DOHH2 (cell line): Measurements from ENCODE around the gene TCERG1.
A peak's percentile ranks its signal among the peaks of the same experiment; 100 is the strongest.

Source experiments
- H3F3A ChIP-seq: fragments of 200-600 bp; sonication (generic), shearing (Covaris generic); 2 replicates; pipeline ENCODE4 v1.6.0; 2016; ENCODE audit warnings: antibody characterized with exemption, mild to moderate bottlenecking; ENCODE audit not compliant: control insufficient read depth, insufficient read depth
- H3K27ac ChIP-seq: fragments of 200-600 bp; sonication (generic); 2 replicates; pipeline ENCODE4 v1.5.1; 2014; ENCODE audit warnings: low read depth, mild to moderate bottlenecking, low read length, moderate library complexity
- H3K27me3 ChIP-seq: fragments of 200-600 bp; sonication (generic); 2 replicates; pipeline ENCODE4 v1.6.1; 2014; ENCODE audit warnings: mild to moderate bottlenecking, low read length, mixed read lengths; ENCODE audit not compliant: control insufficient read depth
- H3K36me3 ChIP-seq: fragments of 200-600 bp; sonication (generic); 2 replicates; pipeline ENCODE4 v1.6.1; 2014; ENCODE audit warnings: mild to moderate bottlenecking, low read length, moderate library complexity, mixed read lengths; ENCODE audit not compliant: control insufficient read depth
- H3K4me1 ChIP-seq: fragments of 200-600 bp; sonication (generic); 2 replicates; pipeline ENCODE4 v1.6.1; 2014; ENCODE audit warnings: mild to moderate bottlenecking, low read length, mixed read lengths; ENCODE audit not compliant: control insufficient read depth
- H3K4me2 ChIP-seq: fragments of 200-600 bp; sonication (generic); 2 replicates; pipeline ENCODE4 v1.6.0; 2014; ENCODE audit warnings: mild to moderate bottlenecking, low read length, moderate library complexity
- H3K4me3 ChIP-seq: fragments of 200-600 bp; sonication (generic); 2 replicates; pipeline ENCODE4 v1.5.1; 2014; ENCODE audit warnings: mild to moderate bottlenecking, low read length, mixed read lengths
- H3K79me2 ChIP-seq: fragments of 200-600 bp; sonication (generic); 2 replicates; pipeline ENCODE4 v1.6.1; 2014; ENCODE audit warnings: mild to moderate bottlenecking, low read length, mixed read lengths; ENCODE audit not compliant: control insufficient read depth
- H3K9me2 ChIP-seq: fragments of 200-600 bp; sonication (generic); replicated peaks from 2 replicates; pipeline ENCODE4 v1.6.1; 2014; ENCODE audit warnings: mild to moderate bottlenecking, low read length, mixed read lengths; ENCODE audit not compliant: control insufficient read depth
- H3K9me3 ChIP-seq: fragments of 200-600 bp; sonication (generic); 2 replicates; pipeline ENCODE4 v1.6.1; 2014; ENCODE audit warnings: antibody characterized with exemption, low read length, mixed read lengths; ENCODE audit not compliant: control insufficient read depth, insufficient read depth
- H4K20me1 ChIP-seq: fragments of 200-600 bp; sonication (generic); 2 replicates; pipeline ENCODE4 v1.6.0; 2014; ENCODE audit warnings: low read depth, mild to moderate bottlenecking, antibody characterized with exemption, low read length, moderate library complexity; ENCODE audit not compliant: control insufficient read depth, insufficient read depth
- CTCF ChIP-seq: fragments of 200-600 bp; sonication (generic); IDR thresholded peaks from one replicate; pipeline ENCODE4 v1.5.1; 2014; ENCODE audit warnings: antibody characterized with exemption, mild to moderate bottlenecking, low read depth, low read length; ENCODE audit not compliant: poor library complexity, severe bottlenecking
- EZH2phosphoT487 ChIP-seq: fragments of 200-600 bp; sonication (generic); IDR thresholded peaks from 2 replicates; pipeline ENCODE4 v1.6.1; 2017; ENCODE audit warnings: borderline replicate concordance, mild to moderate bottlenecking, antibody characterized with exemption, low read length, moderate library complexity, mixed read lengths

TCERG1 gene

GRCh38 chr5:146529984-146530383 is 82.9 kb downstream of the TCERG1 start:
- Histone ChIP-seq H3K4me3 (no peak overlapping the region), H3F3A (no peaks in the 10 kb centered on the region), H3K27me3 (peaks cover 9% of the 10 kb centered on the region), H3K36me3 (no peaks in the 10 kb centered on the region), H3K9me2 (no peaks in the 10 kb centered on the region), H3K79me2 (no peaks in the 10 kb centered on the region), H3K4me2 (no peak overlapping the region), H3K27ac (no peak overlapping the region), H4K20me1 (no peaks in the 10 kb centered on the region), H3K4me1 (no peaks in the 10 kb centered on the region), H3K9me3 (no peaks in the 10 kb centered on the region)
- no peak for TF ChIP-seq EZH2phosphoT487
- TF ChIP-seq CTCF: no peak

- Histone ChIP-seq H3K36me3 (no peaks in the 10 kb centered on the region), H3K4me2 (no peak overlapping the region)
These were observed 86.2 kb downstream of the TCERG1 start for GRCh38 chr5:146533260-146533857.

GRCh38 chr5:146533882-146534281 is 86.7 kb downstream of the TCERG1 start:
- H3K4me3 ChIP-seq: no peak overlapping the region
- H3K27me3 ChIP-seq: no peaks in the 10 kb centered on the region; the same call in 1 of the 2 replicates
- H4K20me1 ChIP-seq: no peaks in the 10 kb centered on the region
- H3K79me2 ChIP-seq: no peaks in the 10 kb centered on the region
- no peaks in the 10 kb centered on the region for H3K4me1 ChIP-seq
- no peaks in the 10 kb centered on the region for H3F3A ChIP-seq
- no peaks in the 10 kb centered on the region for H3K9me2 ChIP-seq
- H3K4me2 ChIP-seq: no peak overlapping the region
- no peaks in the 10 kb centered on the region for H3K36me3 ChIP-seq
- no peak overlapping the region for H3K27ac ChIP-seq
- no peak for TF ChIP-seq EZH2phosphoT487
- no peak for TF ChIP-seq CTCF
- H3K9me3 ChIP-seq: no peaks in the 10 kb centered on the region

More at GRCh38 chr5:146533260-146533857, 86.2 kb downstream of the TCERG1 start:
- Histone ChIP-seq H3K4me1 (no peaks in the 10 kb centered on the region), H3K4me3 (no peak overlapping the region), H4K20me1 (no peaks in the 10 kb centered on the region), H3K9me3 (no peaks in the 10 kb centered on the region), H3K79me2 (no peaks in the 10 kb centered on the region), H3K27me3 (no peaks in the 10 kb centered on the region; the same call in 1 of the 2 replicates), H3K9me2 (no peaks in the 10 kb centered on the region), H3K27ac (no peak overlapping the region), H3F3A (no peaks in the 10 kb centered on the region)
- peak; percentile 85 for TF ChIP-seq CTCF
- no peak for TF ChIP-seq EZH2phosphoT487
